ENCODE results near the gene NR5A1.

GRCh38 chr9:124469011-124469832 is 38.0 kb downstream of the NR5A1 start:
- TF ChIP-seq POLR2A (IDR thresholded peaks at IDR 0.05; ENCODE audit: low read length) (no peak), GATA1 (IDR thresholded peaks at IDR 0.05; ENCODE audit: low read depth, low read length) (no peak)

All from erythroblast (primary cell).